HCT116 (cell line): Measurements from ENCODE around the gene MAMLD1. TPM values are rescaled to one million over a fixed set of nuclear protein-coding genes. Genes with fewer than 3 reads are reported as not detected.

Experiments used
- ATAC-seq: fragments of 200-7000 bp; cut with Tn5 transposase; 2 replicates; pipeline ENCODE4 v1.9.1; 2020; ENCODE audit warnings: mild to moderate bottlenecking, moderate library complexity
- BruUV-seq: library from RNA; stranded (reverse); fragments of 400-500 nt; replicated peaks from 2 replicates; lab custom pipeline; 2021; lab: Mats Ljungman, UMichigan
- CTCF ChIA-PET: fragments of 300-600 bp; sonication (Branson Sonifier 250); formaldehyde crosslinking; loops from one replicate; lab custom pipeline; 2021; ENCODE audit warnings: antibody characterized with exemption; lab: Charles Lee
- POLR2A ChIA-PET: fragments of 300-600, 350-600 bp; sonication (Branson Sonifier 250); formaldehyde crosslinking; loops from one replicate; lab custom pipeline; 2021; ENCODE audit warnings: antibody characterized with exemption; lab: Charles Lee
- RAD21 ChIA-PET, 2 experiments: fragments of 300-600 bp; sonication (Branson Sonifier 250); formaldehyde crosslinking; loops; one replicate each; lab custom pipeline; 2023; ENCODE audit warnings: low total read pairs in 2 of 2; ENCODE audit not compliant: uncharacterized antibody in 2 of 2, unreplicated experiment in 2 of 2, low non-redundant PET in 1 of 2; lab: Charles Lee
- DNase-seq: peaks from one replicate; pipeline ENCODE4 v3.0.0-alpha.2; 2010; ENCODE audit warnings: low read depth, low spot score
- H2AFZ ChIP-seq: fragments of 200-600 bp; shearing (Covaris generic), sonication (generic); 2 replicates; pipeline ENCODE4 v1.6.1; 2017; ENCODE audit warnings: low read depth, mixed run types, mixed read lengths, antibody characterized with exemption, low read length; ENCODE audit not compliant: poor library complexity, severe bottlenecking
- H3K27ac ChIP-seq: 2 replicates; pipeline ENCODE4 v1.5.1; 2012; ENCODE audit warnings: low read depth, low read length
- H3K27me3 ChIP-seq: fragments of 200-600 bp; sonication (generic); 2 replicates; pipeline ENCODE4 v1.6.1; 2016; ENCODE audit warnings: mixed run types, low read length, mixed read lengths; ENCODE audit not compliant: insufficient read depth
- H3K36me3 ChIP-seq, 2 experiments: fragments of 200-500 bp in 1 of 2; fragments of 200-600 bp in 1 of 2; sonication (Bioruptor generic) in 1 of 2; sonication (generic) in 1 of 2; 2 replicates each; pipeline versions ENCODE4 v1.5.1 to v1.6.1; 2014 to 2016; ENCODE audit warnings: low read length in 2 of 2, inconsistent platforms in 1 of 2, mixed read lengths in 1 of 2, mixed run types in 1 of 2; ENCODE audit not compliant: insufficient read depth in 2 of 2, control insufficient read depth in 1 of 2
- H3K4me1 ChIP-seq, 2 experiments: fragments of 200-600 bp in 1 of 2; sonication (generic) in 1 of 2; 2 replicates each; pipeline versions ENCODE4 v1.5.1 to v1.6.1; 2012 to 2017; ENCODE audit warnings: low read length in 2 of 2, inconsistent platforms in 1 of 2, mild to moderate bottlenecking in 1 of 2, mixed read lengths in 1 of 2, mixed run types in 1 of 2, moderate library complexity in 1 of 2; ENCODE audit not compliant: insufficient read depth in 2 of 2, control insufficient read depth in 1 of 2
- H3K4me2 ChIP-seq: fragments of 200-600 bp; sonication (generic); 2 replicates; pipeline ENCODE4 v1.6.1; 2017; ENCODE audit warnings: mixed run types, low read length, mixed read lengths
- H3K4me3 ChIP-seq, 2 experiments: fragments of 200-600 bp in 1 of 2; sonication (generic) in 1 of 2; replicated peaks in 1 of 2; 2 replicates each; pipeline ENCODE4 v1.5.1; 2011 to 2016; ENCODE audit warnings: low read length in 2 of 2, control low read depth in 1 of 2, low read depth in 1 of 2, mild to moderate bottlenecking in 1 of 2, mixed read lengths in 1 of 2, mixed run types in 1 of 2
- H3K79me2 ChIP-seq: fragments of 200-600 bp; sonication (generic); 2 replicates; pipeline ENCODE4 v1.6.1; 2017; ENCODE audit warnings: mild to moderate bottlenecking, mixed run types, low read length, moderate library complexity, mixed read lengths; ENCODE audit not compliant: insufficient read depth
- H3K9ac ChIP-seq: fragments of 200-600 bp; sonication (generic); 2 replicates; pipeline ENCODE4 v1.6.1; 2016; ENCODE audit warnings: low read length, mixed read lengths
- H3K9me2 ChIP-seq: fragments of 200-600 bp; sonication (generic), shearing (Covaris generic); 2 replicates; pipeline ENCODE4 v1.6.1; 2017; ENCODE audit warnings: mixed run types, mild to moderate bottlenecking, moderate library complexity; ENCODE audit not compliant: insufficient read depth
- H3K9me3 ChIP-seq, 2 experiments: fragments of 200-500 bp in 1 of 2; fragments of 200-600 bp in 1 of 2; sonication (Bioruptor generic) in 1 of 2; sonication (generic) in 1 of 2; 2 replicates each; pipeline ENCODE4 v1.6.1; 2014 to 2017; ENCODE audit warnings: low read length in 2 of 2, mixed read lengths in 2 of 2, inconsistent platforms in 1 of 2, low read depth in 1 of 2, mild to moderate bottlenecking in 1 of 2, mixed run types in 1 of 2, moderate library complexity in 1 of 2; ENCODE audit not compliant: control insufficient read depth in 1 of 2, insufficient read depth in 1 of 2
- H4K20me1 ChIP-seq: fragments of 200-600 bp; sonication (generic), shearing (Covaris generic); 2 replicates; pipeline ENCODE4 v1.6.1; 2017; ENCODE audit warnings: mixed run types, mild to moderate bottlenecking, moderate library complexity; ENCODE audit not compliant: insufficient read depth
- CBX3 ChIP-seq: IDR thresholded peaks from 2 replicates; pipeline ENCODE4 v1.6.1; 2012; ENCODE audit warnings: low read depth
- EZH2 ChIP-seq: fragments of 200-600 bp; sonication (generic); IDR thresholded peaks from 2 replicates; pipeline ENCODE4 v1.6.1; 2017; ENCODE audit warnings: antibody characterized with exemption, mixed run types
- FOSL1 ChIP-seq: IDR thresholded peaks from 2 replicates; pipeline ENCODE4 v1.6.1; 2012; ENCODE audit warnings: low read depth
- JUND ChIP-seq: IDR thresholded peaks from 2 replicates; pipeline ENCODE4 v1.6.1; 2012
- MAX ChIP-seq: IDR thresholded peaks from 2 replicates; pipeline ENCODE4 v1.6.1; 2012
- POLR2A ChIP-seq: IDR thresholded peaks from 2 replicates; pipeline ENCODE4 v1.7.0; 2011; ENCODE audit warnings: borderline replicate concordance; ENCODE audit not compliant: insufficient read depth, insufficient read length; ENCODE audit errors: extremely low read depth
- POLR2AphosphoS5 ChIP-seq: IDR thresholded peaks from 2 replicates; pipeline ENCODE4 v1.6.1; 2011; ENCODE audit warnings: mild to moderate bottlenecking, low read depth, low read length, moderate library complexity
- RAD21 ChIP-seq: IDR thresholded peaks from 2 replicates; pipeline ENCODE4 v1.6.1; 2012; ENCODE audit warnings: low read depth, mild to moderate bottlenecking
- REST ChIP-seq: IDR thresholded peaks from 2 replicates; pipeline ENCODE4 v1.6.1; 2012; ENCODE audit warnings: low read depth
- SIN3A ChIP-seq: IDR thresholded peaks from 2 replicates; pipeline ENCODE4 v1.6.1; 2012; ENCODE audit warnings: low read depth
- SP1 ChIP-seq: IDR thresholded peaks from 2 replicates; pipeline ENCODE4 v1.6.1; 2012; ENCODE audit warnings: low read depth
- SRF ChIP-seq: IDR thresholded peaks from 2 replicates; pipeline ENCODE4 v1.6.1; 2012; ENCODE audit warnings: low read depth
- TCF7L2 ChIP-seq: IDR thresholded peaks from 2 replicates; pipeline ENCODE4 v1.7.0; 2011; ENCODE audit warnings: borderline replicate concordance, inconsistent platforms; ENCODE audit not compliant: insufficient read depth, insufficient read length; ENCODE audit errors: extremely low read depth
- ZBTB33 ChIP-seq: IDR thresholded peaks from 2 replicates; pipeline ENCODE4 v1.6.1; 2011; ENCODE audit warnings: mild to moderate bottlenecking, low read length, moderate library complexity; ENCODE audit not compliant: insufficient replicate concordance; ENCODE audit errors: extremely low read depth
- ZFX ChIP-seq: fragments of 450-650 bp; IDR thresholded peaks from 2 replicates; pipeline ENCODE4 v1.6.1; 2017
- intact Hi-C: fragments of 100-400 bp; cut with micrococcal nuclease; formaldehyde crosslinking; loops from 2 replicates; pipeline ENCODE4 v1.10.0; 2022
- total RNA-seq: library from RNA; stranded (reverse); gene quantifications from one replicate; pipeline ENCODE4 v1.2.1, GENCODE V29; 2021; ENCODE audit not compliant: unreplicated experiment

MAMLD1 gene
- total RNA-seq, 1 experiment from 2014 or later, result 3.6 TPM

GRCh38 chrX:150366951-150367545 lies 3.9 kb downstream of the MAMLD1 start:
- DNase-seq (no peak), ATAC-seq (no peak)
- Histone ChIP-seq H3K9me3 (no peaks in the 10 kb centered on the region), H2AFZ (no peak overlapping the region), H3K9ac (no peak overlapping the region), H4K20me1 (no peaks in the 10 kb centered on the region), H3K79me2 (no peaks in the 10 kb centered on the region), H3K4me3 (no peak overlapping the region), H3K36me3 (no peaks in the 10 kb centered on the region), H3K27me3 (no peaks in the 10 kb centered on the region), H3K27ac (no peak overlapping the region), H3K9me2 (no peaks in the 10 kb centered on the region), H3K4me1 (peaks cover 2 to 9% of the 10 kb centered on the region in 2 experiments; a peak in 1 of 4 replicates), H3K4me2 (no peak overlapping the region)
- TF ChIP-seq SIN3A, result no peak
- no peak for TF ChIP-seq JUND
- no peak for TF ChIP-seq TCF7L2
- no peak for TF ChIP-seq ZFX
- no peak for TF ChIP-seq EZH2
- TF ChIP-seq MAX, result no peak
- no peak for TF ChIP-seq FOSL1
- TF ChIP-seq CBX3, result no peak
- TF ChIP-seq SP1, result no peak
- TF ChIP-seq SRF, result no peak
- no peak for TF ChIP-seq REST
- no peak for TF ChIP-seq ZBTB33
- no peak for TF ChIP-seq RAD21
- TF ChIP-seq POLR2AphosphoS5, result no peak
- TF ChIP-seq POLR2A, result no peak
- intact Hi-C loops, result loop anchor here (5.0 to 10.0 kb wide), 3 partner anchors 120 to 332 kb away; no protein-coding TSS in a partner anchor
- POLR2A ChIA-PET, result no interaction called here
- RAD21 ChIA-PET, result no interaction called here
- no TSS peak for BruUV-seq
- CTCF ChIA-PET, result no interaction called here
